HG03457 (cell line): ENCODE data around the gene TSPAN5.
"Not testable (repeated sequence)": the region's sequence is repeated elsewhere in the genome, so short reads cannot be mapped to it uniquely, and the experiment has no call there.

Source experiments
- ATAC-seq: cut with Tn5 transposase; IDR thresholded peaks from one replicate; pipeline ENCODE4 v1.9.1; 2021; ENCODE audit warnings: moderate number of reproducible peaks; ENCODE audit not compliant: unreplicated experiment

The TSPAN5 gene

DNA sequence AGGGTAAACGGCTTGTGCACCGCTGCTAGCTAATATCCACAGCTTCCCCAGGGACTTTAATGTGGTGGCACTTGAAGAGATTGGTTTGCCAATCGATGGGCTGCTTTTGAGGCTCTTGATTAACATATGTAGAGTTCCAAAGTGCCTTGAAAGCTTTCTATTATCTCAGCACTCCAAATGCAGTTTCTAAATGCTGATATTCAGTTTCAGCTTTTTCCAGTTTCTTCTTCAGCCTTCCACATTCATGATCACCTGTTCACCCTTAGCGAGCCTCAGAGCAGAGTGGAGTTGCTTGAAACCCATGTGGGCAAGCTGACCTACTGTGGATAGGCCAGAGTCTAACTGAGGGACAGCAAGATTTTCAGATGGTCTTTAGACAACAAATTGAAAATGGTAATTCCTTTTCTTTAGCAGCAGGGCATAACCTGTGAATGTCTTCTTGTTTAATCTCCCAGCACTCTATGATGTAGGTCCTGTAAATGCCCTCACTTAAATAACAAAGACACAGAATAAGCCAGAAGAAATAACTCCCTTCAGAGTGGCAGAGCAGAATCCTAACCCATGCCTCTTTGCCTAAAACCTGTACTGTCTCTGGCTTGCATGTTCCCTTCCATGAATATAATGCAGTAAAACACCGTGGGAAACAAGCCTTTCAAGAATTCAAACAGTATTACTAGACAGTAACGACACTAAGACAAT is 99.8 kb downstream of the TSPAN5 start:
- no peak for ATAC-seq

DNA sequence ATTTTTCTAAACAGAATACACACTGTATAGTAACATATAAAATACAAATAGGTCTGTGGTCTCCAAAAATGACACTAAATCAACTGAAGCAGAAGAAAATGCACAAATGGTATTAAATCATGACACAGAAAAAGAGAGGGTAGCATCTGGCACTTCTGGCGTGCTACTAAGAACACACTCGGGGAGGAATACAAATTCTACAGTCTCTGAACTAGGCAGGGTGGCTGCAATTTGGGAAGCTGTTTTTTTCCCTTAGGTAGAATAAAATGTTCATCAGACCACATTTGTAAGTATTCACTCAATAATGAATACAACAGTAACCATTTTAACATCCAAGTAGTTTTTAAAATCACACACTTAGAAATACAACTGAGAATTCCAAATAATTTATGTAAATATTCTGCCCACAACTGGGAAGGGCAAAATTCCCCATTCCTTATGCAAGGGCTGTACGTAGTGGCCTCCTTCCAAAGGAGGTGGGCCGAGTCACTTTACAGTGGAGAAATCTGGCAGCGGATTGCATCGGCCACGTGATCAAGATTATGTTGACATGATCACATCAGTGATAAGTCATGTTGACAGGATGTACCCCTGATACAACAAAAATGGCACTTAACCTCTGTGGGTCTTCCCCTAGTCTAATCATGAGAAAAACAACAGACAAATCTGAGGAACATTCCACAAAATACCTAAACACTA is 101.1 kb downstream of the TSPAN5 start:
- ATAC-seq, result no peak

DNA sequence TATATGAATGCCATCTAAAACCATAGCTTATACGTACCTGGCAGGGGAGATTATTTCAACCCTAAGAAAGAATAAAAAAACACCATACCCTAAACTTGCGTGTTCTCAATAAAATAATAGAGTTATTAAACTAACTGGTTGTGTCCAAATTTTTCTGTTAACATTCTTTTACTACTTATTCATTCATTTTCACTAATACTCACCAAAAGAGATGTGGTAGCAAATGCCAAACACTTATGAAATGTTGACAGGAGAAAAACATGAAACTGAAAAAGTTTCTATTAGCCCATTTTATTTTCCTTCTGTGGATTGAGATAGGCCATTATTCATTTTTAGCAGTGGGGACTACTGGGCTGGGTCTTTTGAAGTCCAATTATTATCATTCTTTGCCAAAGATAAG is 102.0 kb downstream of the TSPAN5 start:
- ATAC-seq, result no peak

DNA sequence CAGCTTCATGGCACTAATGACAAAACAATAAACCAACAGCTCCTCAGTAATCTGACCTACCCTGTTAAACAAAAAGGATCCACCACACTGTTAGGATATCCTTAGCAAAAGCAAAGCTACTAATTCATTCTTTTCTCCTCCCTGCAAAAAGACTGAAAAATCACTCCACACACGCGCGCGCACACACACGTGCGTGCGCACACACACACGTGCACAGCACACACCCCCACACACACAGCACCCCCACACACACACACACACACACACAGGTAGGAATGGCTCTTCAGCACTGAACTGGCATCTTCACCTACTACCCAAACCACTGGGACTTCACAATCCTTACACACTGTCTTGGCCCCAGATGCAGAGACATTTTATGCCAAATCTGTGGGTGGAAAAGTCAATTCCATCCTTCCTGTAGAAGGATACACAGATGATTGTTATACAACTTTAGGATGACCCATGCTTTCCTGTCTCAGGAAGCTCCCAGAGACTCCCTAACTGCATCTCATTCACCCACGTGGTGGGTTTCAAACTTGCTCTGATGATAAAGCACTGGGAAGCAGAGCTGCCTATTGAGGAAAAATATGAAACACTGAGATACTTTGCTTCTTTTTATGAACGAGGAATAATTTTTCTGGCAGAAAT is 102.5 kb downstream of the TSPAN5 start:
- no peak for ATAC-seq

- no peak for ATAC-seq
Measured at GRCh38 chr4:98546910-98547594, 111.4 kb downstream of the TSPAN5 start.

- ATAC-seq, result no peak
Measured at GRCh38 chr4:98544818-98545414, 113.5 kb downstream of the TSPAN5 start.

DNA sequence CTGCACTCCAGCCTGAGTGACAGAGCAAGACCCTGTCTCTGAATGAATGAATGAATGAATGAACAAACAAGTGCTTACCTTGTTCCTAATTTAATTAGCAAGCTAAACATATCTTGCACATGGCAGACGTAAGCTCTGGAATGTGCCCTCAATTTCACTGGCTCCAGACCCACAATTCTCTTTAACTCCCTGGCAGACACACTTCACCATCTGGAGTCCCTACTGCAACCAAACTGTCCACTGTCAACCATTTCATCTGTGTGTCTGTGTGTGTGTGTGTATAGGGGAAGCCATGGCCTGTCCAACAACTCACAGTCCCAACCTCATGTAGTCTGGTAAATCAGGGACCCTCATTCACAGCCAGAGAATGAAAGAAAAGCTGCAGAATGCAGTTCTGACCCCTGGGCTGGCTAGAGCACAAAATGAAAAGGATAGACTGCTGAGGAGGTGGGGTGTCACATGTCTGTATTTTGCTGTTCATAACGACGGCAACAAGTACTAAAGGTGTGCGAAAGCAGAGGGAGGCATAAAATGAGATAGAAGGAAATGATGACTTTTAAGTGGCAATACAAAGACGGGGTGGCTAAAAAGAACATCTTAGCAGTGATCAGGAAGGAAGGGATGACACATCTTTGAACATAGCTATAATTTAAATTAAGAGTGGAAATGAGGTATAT is 114.1 kb downstream of the TSPAN5 start:
- no peak for ATAC-seq

GRCh38 chr4:98542011-98542410 is 116.4 kb downstream of the TSPAN5 start:
- ATAC-seq, result no peak

DNA sequence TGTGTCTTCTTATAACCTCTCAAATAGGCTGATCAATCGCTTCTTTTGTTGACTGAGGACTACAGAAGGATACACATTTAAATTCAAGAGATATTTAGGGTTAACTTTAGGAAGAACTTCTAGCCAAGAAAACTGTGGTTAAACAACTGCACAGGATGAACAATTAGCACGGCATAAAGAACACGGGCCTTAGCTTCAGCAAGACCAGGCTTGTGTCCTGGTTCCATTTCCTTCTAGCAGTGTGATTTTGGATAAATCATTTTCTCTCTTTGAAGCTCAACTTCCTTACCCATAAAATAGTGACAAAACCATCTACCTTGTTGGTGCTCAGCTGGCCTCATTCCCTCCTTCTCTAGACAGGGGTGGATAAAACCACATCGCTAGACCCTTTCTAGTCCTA is 117.6 kb downstream of the TSPAN5 start:
- no peak for ATAC-seq

- no peak for ATAC-seq
Measured at GRCh38 chr4:98539741-98540140, 118.7 kb downstream of the TSPAN5 start.

DNA sequence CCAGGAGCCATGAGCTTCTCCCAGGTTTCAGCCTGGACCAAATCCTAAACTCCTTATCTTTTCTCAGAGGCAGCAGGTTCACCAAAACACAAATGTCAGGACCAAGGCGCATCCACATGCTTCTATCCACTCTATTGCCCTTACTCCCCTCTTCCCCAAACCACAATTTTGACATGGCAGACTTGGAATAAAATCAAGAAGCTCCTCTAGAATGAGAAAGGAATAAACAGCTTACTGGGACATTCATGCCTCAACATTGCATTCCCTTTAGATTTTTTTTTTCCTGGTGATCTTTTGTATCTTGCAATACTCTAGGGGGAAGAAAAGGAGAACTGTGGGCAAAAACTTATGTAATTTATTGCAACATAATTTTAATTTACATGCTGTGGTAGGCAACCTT is 119.1 kb downstream of the TSPAN5 start:
- no peak for ATAC-seq

- ATAC-seq, result no peak
Measured at GRCh38 chr4:98536631-98537030, 121.8 kb downstream of the TSPAN5 start.

GRCh38 chr4:98534146-98534545 is 124.3 kb downstream of the TSPAN5 start:
- not testable (repeated sequence) for ATAC-seq

DNA sequence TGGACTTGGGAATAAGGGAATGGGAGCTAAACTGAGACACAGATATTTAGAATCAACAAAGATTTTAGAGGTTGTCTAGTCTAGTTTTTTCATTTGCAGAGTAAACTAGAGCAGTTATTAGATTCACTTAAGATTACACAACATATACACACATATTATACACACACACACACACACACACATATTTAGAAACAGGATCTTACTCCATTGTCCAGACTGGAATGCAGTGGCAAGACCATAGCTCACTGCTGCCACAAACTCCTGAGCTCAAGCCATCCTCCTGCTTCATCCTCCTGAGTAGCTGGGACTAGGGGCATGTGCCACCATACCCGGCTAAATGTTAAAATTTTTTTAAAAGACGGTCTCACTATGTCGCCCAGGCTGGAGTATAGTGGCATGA is 127.8 kb downstream of the TSPAN5 start:
- ATAC-seq, result no peak

GRCh38 chr4:98529970-98530569 is 128.3 kb downstream of the TSPAN5 start:
- no peak for ATAC-seq

DNA sequence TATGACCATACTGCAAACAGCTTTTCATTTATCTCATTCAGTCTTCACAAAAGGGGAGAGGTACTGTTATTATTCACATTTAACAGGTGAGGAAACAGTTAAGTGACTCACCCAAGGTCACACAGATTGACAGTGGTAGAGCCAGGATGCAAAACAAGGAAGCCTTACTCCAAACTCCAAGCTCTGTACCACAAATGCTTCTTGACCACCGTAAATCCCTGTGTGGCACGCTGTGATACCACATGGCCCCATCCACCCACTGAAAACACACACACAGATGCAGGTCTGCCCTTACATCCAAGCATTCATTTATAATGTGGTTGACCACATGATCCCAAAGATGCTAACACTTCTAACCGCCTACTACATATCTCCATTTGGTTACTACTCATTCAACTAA is 129.5 kb downstream of the TSPAN5 start:
- ATAC-seq, result no peak

GRCh38 chr4:98527534-98528269 is 130.7 kb downstream of the TSPAN5 start:
- ATAC-seq, result no peak

- ATAC-seq, result no peak
Measured at GRCh38 chr4:98524230-98524629, 134.2 kb downstream of the TSPAN5 start.

DNA sequence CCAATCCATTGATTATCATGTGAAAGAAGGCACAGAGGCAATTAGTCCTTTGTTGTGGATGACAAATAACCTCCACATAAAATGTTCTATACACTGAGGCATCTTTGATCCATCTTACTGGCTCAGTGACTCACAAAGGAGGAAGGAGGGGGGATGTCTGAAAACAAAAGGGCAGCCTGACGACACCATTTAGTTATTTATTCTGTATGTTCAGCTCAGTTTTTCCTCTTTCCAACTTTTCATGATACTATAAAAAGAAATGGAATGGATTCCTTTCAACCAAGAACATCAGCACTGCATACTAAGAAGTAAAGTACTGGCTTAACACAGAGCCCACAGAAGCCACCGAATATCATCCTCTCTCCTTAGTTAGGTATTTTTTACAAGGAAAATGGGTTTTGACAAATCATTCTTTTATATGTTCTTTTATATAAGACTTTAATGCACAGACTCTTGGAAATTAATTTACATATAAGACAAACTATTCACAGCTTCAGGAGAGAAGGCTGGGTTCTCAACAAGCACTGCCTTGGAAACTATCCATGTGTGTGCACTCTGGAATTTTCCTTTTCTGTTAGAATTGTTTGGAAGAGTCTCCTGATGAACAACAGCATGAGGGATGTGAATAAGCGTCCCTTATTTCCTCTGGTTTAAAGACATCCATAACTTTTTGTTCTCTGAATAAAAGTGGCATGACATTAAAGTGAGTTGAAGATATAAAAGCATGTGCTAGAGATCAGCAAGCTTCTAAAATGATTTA is 135.6 kb downstream of the TSPAN5 start:
- no peak for ATAC-seq
